Type B pancreatic cell (in vitro differentiated cells): Measurements from ENCODE around the gene SLC6A15. TPM values are rescaled to one million over a fixed set of nuclear protein-coding genes. Genes with fewer than 3 reads are reported as not detected.

Source experiments
- DNase-seq: peaks from one replicate; pipeline ENCODE4 v3.0.0; 2021; ENCODE audit warnings: mixed read lengths; ENCODE audit not compliant: unreplicated experiment; ENCODE audit errors: extremely low spot score
- H3K27ac Mint-ChIP-seq: 2 replicates; pipeline ENCODE4 v1.8.0; 2021; ENCODE audit warnings: mild to moderate bottlenecking, mixed read lengths
- H3K27me3 Mint-ChIP-seq: 2 replicates; pipeline ENCODE4 v1.8.0; 2021; ENCODE audit warnings: mixed read lengths
- H3K36me3 Mint-ChIP-seq: 2 replicates; pipeline ENCODE4 v1.8.0; 2021; ENCODE audit warnings: mixed read lengths
- H3K4me1 Mint-ChIP-seq: one replicate; pipeline ENCODE4 v1.8.0; 2021; ENCODE audit warnings: mixed read lengths; ENCODE audit not compliant: unreplicated experiment
- H3K4me3 Mint-ChIP-seq: 2 replicates; pipeline ENCODE4 v1.8.0; 2021; ENCODE audit warnings: mild to moderate bottlenecking, mixed read lengths
- H3K9me3 Mint-ChIP-seq: 2 replicates; pipeline ENCODE4 v1.8.0; 2021; ENCODE audit warnings: mixed read lengths
- CTCF ChIP-seq: fragments of 200-600 bp; sonication (generic); conservative IDR thresholded peaks from 2 replicates; pipeline ENCODE4 v1.5.0; 2021; ENCODE audit warnings: antibody characterized with exemption, mild to moderate bottlenecking
- total RNA-seq: library from RNA; stranded (reverse); gene quantifications from 2 replicates; pipeline ENCODE4 v1.2.1, GENCODE V29; 2021; ENCODE audit warnings: low replicate concordance

The SLC6A15 gene
- total RNA-seq, 1 donor from 2014 or later = 14.8 TPM

GRCh38 chr12:84919271-84919670 is 6.7 kb upstream of the SLC6A15 start:
- no peak overlapping the region for H3K27ac Mint-ChIP-seq
- H3K36me3 Mint-ChIP-seq = no peaks in the 10 kb centered on the region
- TF ChIP-seq CTCF = no peak
- H3K4me1 Mint-ChIP-seq = no peaks in the 10 kb centered on the region
- H3K9me3 Mint-ChIP-seq = no peaks in the 10 kb centered on the region
- no peak overlapping the region for H3K4me3 Mint-ChIP-seq
- H3K27me3 Mint-ChIP-seq = peaks cover 22% of the 10 kb centered on the region
- DNase-seq = no peak

- DNase-seq = no peak
- Mint-ChIP-seq H3K9me3 (no peaks in the 10 kb centered on the region), H3K27me3 (peaks cover 62% of the 10 kb centered on the region), H3K4me1 (peaks cover 7% of the 10 kb centered on the region), H3K36me3 (no peaks in the 10 kb centered on the region), H3K27ac (peak overlapping the region; percentile 71), H3K4me3 (peak overlapping the region; percentile 97)
- TF ChIP-seq CTCF = no peak
These were observed 523 bp upstream of the SLC6A15 start for GRCh38 chr12:84913129-84913515.

GRCh38 chr12:84911271-84912197 is 1.1 kb downstream of the SLC6A15 start:
- DNase-seq = peak; percentile 75
- H3K27me3 Mint-ChIP-seq = peaks cover 62% of the 10 kb centered on the region
- no peak for TF ChIP-seq CTCF
- no peaks in the 10 kb centered on the region for H3K36me3 Mint-ChIP-seq
- H3K4me3 Mint-ChIP-seq = peak overlapping the region; percentile 97
- H3K4me1 Mint-ChIP-seq = peaks cover 7% of the 10 kb centered on the region
- H3K27ac Mint-ChIP-seq = peak overlapping the region; percentile 71
- H3K9me3 Mint-ChIP-seq = no peaks in the 10 kb centered on the region

GRCh38 chr12:84910549-84911241 is 1.9 kb downstream of the SLC6A15 start:
- TF ChIP-seq CTCF = no peak
- H3K36me3 Mint-ChIP-seq = no peaks in the 10 kb centered on the region
- H3K4me3 Mint-ChIP-seq = peak overlapping the region; percentile 97
- H3K9me3 Mint-ChIP-seq = no peaks in the 10 kb centered on the region
- no peak for DNase-seq
- H3K27me3 Mint-ChIP-seq = peaks cover 60% of the 10 kb centered on the region
- peaks cover 7% of the 10 kb centered on the region for H3K4me1 Mint-ChIP-seq
- peak overlapping the region; percentile 71 for H3K27ac Mint-ChIP-seq

- peaks cover 4% of the 10 kb centered on the region for H3K27me3 Mint-ChIP-seq
- no peak for TF ChIP-seq CTCF
- H3K27ac Mint-ChIP-seq = no peak overlapping the region
- no peaks in the 10 kb centered on the region for H3K36me3 Mint-ChIP-seq
- no peak for DNase-seq
- no peaks in the 10 kb centered on the region for H3K4me1 Mint-ChIP-seq
- H3K9me3 Mint-ChIP-seq = no peaks in the 10 kb centered on the region
- no peak overlapping the region for H3K4me3 Mint-ChIP-seq
These were observed 8.5 kb downstream of the SLC6A15 start for GRCh38 chr12:84904051-84904450.
